Natural killer cell (primary cell): ENCODE data around the gene HDGFL1. TPM values are rescaled to one million over a fixed set of nuclear protein-coding genes. Genes with fewer than 3 reads are reported as not detected.

Experiments
- ATAC-seq, 3 donors: fragments of 150-1000 bp in 2 of 3; fragments of 200-7000 bp in 1 of 3; cut with Tn5 transposase; 1 replicate in 1 of 3; 2 replicates in 2 of 3; pipeline ENCODE4 v1.10.0; 2021; ENCODE audit warnings: mild to moderate bottlenecking in 2 of 3, moderate library complexity in 2 of 3
- DNase-seq, 2 donors: peaks; one replicate each; pipeline versions ENCODE4 v3.0.0 to v3.0.0-alpha.2; 2013 to 2021; ENCODE audit warnings: mixed read lengths in 1 of 2
- H3K27ac ChIP-seq: one replicate; pipeline ENCODE4 v1.5.1; 2013; ENCODE audit warnings: mild to moderate bottlenecking, low read length
- H3K27me3 ChIP-seq: one replicate; pipeline ENCODE4 v1.6.1; 2013; ENCODE audit warnings: low read length; ENCODE audit not compliant: control insufficient read depth, insufficient read depth
- H3K36me3 ChIP-seq: one replicate; pipeline ENCODE4 v1.6.1; 2013; ENCODE audit warnings: low read length; ENCODE audit not compliant: control insufficient read depth, insufficient read depth
- H3K4me1 ChIP-seq: one replicate; pipeline ENCODE4 v1.6.1; 2013; ENCODE audit warnings: low read length; ENCODE audit not compliant: control insufficient read depth, insufficient read depth
- H3K4me3 ChIP-seq: one replicate; pipeline ENCODE4 v1.5.1; 2013; ENCODE audit warnings: low read length
- H3K9me3 ChIP-seq: one replicate; pipeline ENCODE4 v1.6.1; 2013; ENCODE audit warnings: low read length; ENCODE audit not compliant: control insufficient read depth, insufficient read depth
- H3K27ac Mint-ChIP-seq, 2 donors: one replicate each; pipeline ENCODE4 v1.8.0; 2022; ENCODE audit warnings: mild to moderate bottlenecking in 2 of 2, mixed read lengths in 2 of 2, moderate library complexity in 1 of 2
- H3K27me3 Mint-ChIP-seq, 2 donors: one replicate each; pipeline ENCODE4 v1.8.0; 2022; ENCODE audit warnings: low read depth in 2 of 2, mixed read lengths in 2 of 2
- H3K36me3 Mint-ChIP-seq: one replicate; pipeline ENCODE4 v1.8.0; 2022; ENCODE audit warnings: mixed read lengths
- H3K4me1 Mint-ChIP-seq, 2 donors: one replicate each; pipeline ENCODE4 v1.8.0; 2022; ENCODE audit warnings: mixed read lengths in 2 of 2
- H3K4me3 Mint-ChIP-seq: one replicate; pipeline ENCODE4 v1.8.0; 2022; ENCODE audit warnings: mild to moderate bottlenecking, moderate library complexity, mixed read lengths
- H3K9me3 Mint-ChIP-seq, 2 donors: one replicate each; pipeline ENCODE4 v1.8.0; 2022; ENCODE audit warnings: mixed read lengths in 2 of 2
- WGBS: methylation state at CpG from one replicate; pipeline ENCODE4 v1.1.7; 2013; ENCODE audit warnings: missing lambda C conversion rate; ENCODE audit not compliant: insufficient coverage; 5-methylcytosine and 5-hydroxymethylcytosine counted together
- intact Hi-C: fragments of 100-400 bp; cut with micrococcal nuclease; formaldehyde crosslinking; loops from one replicate; pipeline ENCODE4 v1.14.2; 2022
- total RNA-seq, 4 donors: library from RNA; stranded (reverse); fragments of 120-200 nt in 1 of 4; gene quantifications; one replicate each; pipeline versions ENCODE4 v1.2.3 to v1.2.4, GENCODE V29; 2013 to 2022
- TF ChIP-seq, protein P1 (sequence below): fragments of 200-600 bp; IDR thresholded peaks from one replicate; pipeline ENCODE4 v1.8.0; 2022; ENCODE audit warnings: antibody characterized with exemption

HDGFL1 gene
- total RNA-seq, 3 donors from 2014 or later (not counting 1 experiment from before 2014, with no cell fraction given), result not detected

DNA sequence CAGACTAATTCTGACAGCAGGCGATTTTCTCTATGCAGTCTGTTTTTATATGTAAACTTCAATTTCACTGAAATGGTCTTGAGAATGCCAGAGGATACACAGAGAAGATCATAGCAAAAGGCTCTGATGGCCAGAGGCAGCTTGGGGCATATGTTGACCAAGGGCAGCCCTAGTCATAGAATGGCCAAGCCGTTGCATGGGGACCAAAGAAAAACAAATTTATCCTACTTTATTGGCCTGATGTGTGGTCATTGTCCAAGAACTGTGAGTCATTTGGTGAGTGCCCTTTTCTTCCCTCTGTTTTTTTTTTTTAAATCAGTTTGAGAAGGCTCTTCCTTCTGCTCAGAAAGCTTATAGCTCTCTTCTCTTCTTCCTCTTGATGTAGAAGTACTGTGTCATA lies 5.8 kb downstream of the HDGFL1 start:
- WGBS, result 74% methylated on average over 2 of the region's 2 CpGs
- H3K4me3 Mint-ChIP-seq, result no peak overlapping the region
- intact Hi-C loops, result no loop called here
- no peaks in the 10 kb centered on the region for H3K36me3 ChIP-seq
- no peak overlapping the region for H3K27ac ChIP-seq
- H3K27ac Mint-ChIP-seq, result no peak overlapping the region
- H3K4me1 Mint-ChIP-seq, result no peaks in the 10 kb centered on the region
- H3K4me3 ChIP-seq, result no peak overlapping the region
- ATAC-seq (no peak), DNase-seq (no peak)
- H3K4me1 ChIP-seq, result no peaks in the 10 kb centered on the region
- no peaks in the 10 kb centered on the region for H3K9me3 ChIP-seq
- H3K9me3 Mint-ChIP-seq, result peaks cover 5 to 7% of the 10 kb centered on the region in 2 donors
- no peaks in the 10 kb centered on the region for H3K27me3 Mint-ChIP-seq
- H3K27me3 ChIP-seq, result no peaks in the 10 kb centered on the region
- TF ChIP-seq, protein P1, sequence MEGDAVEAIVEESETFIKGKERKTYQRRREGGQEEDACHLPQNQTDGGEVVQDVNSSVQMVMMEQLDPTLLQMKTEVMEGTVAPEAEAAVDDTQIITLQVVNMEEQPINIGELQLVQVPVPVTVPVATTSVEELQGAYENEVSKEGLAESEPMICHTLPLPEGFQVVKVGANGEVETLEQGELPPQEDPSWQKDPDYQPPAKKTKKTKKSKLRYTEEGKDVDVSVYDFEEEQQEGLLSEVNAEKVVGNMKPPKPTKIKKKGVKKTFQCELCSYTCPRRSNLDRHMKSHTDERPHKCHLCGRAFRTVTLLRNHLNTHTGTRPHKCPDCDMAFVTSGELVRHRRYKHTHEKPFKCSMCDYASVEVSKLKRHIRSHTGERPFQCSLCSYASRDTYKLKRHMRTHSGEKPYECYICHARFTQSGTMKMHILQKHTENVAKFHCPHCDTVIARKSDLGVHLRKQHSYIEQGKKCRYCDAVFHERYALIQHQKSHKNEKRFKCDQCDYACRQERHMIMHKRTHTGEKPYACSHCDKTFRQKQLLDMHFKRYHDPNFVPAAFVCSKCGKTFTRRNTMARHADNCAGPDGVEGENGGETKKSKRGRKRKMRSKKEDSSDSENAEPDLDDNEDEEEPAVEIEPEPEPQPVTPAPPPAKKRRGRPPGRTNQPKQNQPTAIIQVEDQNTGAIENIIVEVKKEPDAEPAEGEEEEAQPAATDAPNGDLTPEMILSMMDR, result no peak
- no peaks in the 10 kb centered on the region for H3K36me3 Mint-ChIP-seq

GRCh38 chr6:22579439-22579838 lies 10.1 kb downstream of the HDGFL1 start:
- ATAC-seq, result no peak

GRCh38 chr6:22580337-22580736 lies 11.0 kb downstream of the HDGFL1 start:
- DNase-seq, result no peak
- no peak for ATAC-seq
- Mint-ChIP-seq H3K27me3 (no peaks in the 10 kb centered on the region), H3K36me3 (no peaks in the 10 kb centered on the region), H3K4me1 (no peaks in the 10 kb centered on the region), H3K4me3 (no peak overlapping the region), H3K27ac (no peak overlapping the region), H3K9me3 (peaks cover 5 to 7% of the 10 kb centered on the region in 2 donors)
- H3K4me3 ChIP-seq, result no peak overlapping the region
- intact Hi-C loops, result no loop called here
- TF ChIP-seq, protein P1, result no peak
- H3K9me3 ChIP-seq, result no peaks in the 10 kb centered on the region
- no peaks in the 10 kb centered on the region for H3K4me1 ChIP-seq
- H3K27ac ChIP-seq, result no peak overlapping the region
- H3K36me3 ChIP-seq, result no peaks in the 10 kb centered on the region
- 97% methylated on average over 3 of the region's 5 CpGs for WGBS
- H3K27me3 ChIP-seq, result no peaks in the 10 kb centered on the region

More at GRCh38 chr6:22579439-22579838, 10.1 kb downstream of the HDGFL1 start:
- Histone ChIP-seq H3K27me3 (no peaks in the 10 kb centered on the region), H3K36me3 (no peaks in the 10 kb centered on the region), H3K9me3 (no peaks in the 10 kb centered on the region), H3K4me1 (no peaks in the 10 kb centered on the region), H3K4me3 (no peak overlapping the region), H3K27ac (no peak overlapping the region)
- DNase-seq, result no peak
- H3K27me3 Mint-ChIP-seq, result no peaks in the 10 kb centered on the region
- no peak overlapping the region for H3K27ac Mint-ChIP-seq
- peaks cover 5 to 7% of the 10 kb centered on the region in 2 donors for H3K9me3 Mint-ChIP-seq
- intact Hi-C loops, result no loop called here
- TF ChIP-seq, protein P1, result no peak
- H3K4me1 Mint-ChIP-seq, result no peaks in the 10 kb centered on the region
- WGBS, result 83% methylated on average over 3 of the region's 5 CpGs
- H3K36me3 Mint-ChIP-seq, result no peaks in the 10 kb centered on the region
- H3K4me3 Mint-ChIP-seq, result no peak overlapping the region
